Stimulated activated CD4-positive, alpha-beta T cell treated with anti-CD3 and anti-CD28 coated beads, Interleukin-1b, Interleukin-23, amount 100 ng/mL, for 1 hour (primary cell): ENCODE data around the gene USP49.

Experiments
- DNase-seq, 2 donors: peaks; one replicate each; pipeline ENCODE4 v3.0.0-alpha.2; 2020; ENCODE audit warnings: low read depth in 2 of 2

USP49 gene

DNA sequence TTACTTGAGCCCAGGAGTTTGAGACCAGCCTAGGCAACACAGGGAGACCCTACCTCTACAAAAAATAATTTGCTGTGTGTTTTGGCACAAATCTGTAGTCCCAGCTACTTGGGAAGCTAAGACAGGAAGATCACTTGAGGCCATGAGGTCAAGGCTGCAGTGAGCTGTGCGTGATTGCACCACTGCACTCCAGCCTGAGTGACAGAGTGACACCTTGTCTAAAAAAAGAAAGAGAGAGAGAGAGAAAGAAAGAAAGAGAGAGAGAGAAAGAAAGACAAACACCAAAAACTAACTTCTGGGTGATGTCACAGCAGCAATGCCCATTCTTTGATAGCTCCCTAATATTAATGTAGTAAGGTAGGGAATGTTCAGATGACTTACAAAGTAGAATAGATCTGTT, 20.4 kb downstream of the USP49 start:
- no peak for DNase-seq

DNA sequence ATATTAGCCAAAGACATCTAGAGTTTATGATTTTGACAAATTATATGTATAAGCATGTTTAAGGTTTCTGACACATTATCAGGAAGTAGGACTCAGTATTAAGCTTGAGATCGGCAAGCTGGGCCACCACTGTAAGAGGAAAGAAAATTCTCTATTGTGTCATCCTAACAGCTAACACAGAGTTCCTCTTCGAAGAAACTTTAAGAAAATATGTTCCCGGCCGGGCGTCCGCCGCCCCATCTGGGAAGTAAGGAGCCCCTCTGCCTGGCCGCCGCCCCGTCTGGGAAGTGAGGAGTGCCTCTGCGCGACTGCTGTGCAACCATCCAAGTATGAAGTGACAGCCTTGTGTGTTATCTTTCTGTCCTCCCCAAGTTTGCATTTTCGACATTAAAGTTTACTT, 23.0 kb downstream of the USP49 start:
- DNase-seq = no peak

DNA sequence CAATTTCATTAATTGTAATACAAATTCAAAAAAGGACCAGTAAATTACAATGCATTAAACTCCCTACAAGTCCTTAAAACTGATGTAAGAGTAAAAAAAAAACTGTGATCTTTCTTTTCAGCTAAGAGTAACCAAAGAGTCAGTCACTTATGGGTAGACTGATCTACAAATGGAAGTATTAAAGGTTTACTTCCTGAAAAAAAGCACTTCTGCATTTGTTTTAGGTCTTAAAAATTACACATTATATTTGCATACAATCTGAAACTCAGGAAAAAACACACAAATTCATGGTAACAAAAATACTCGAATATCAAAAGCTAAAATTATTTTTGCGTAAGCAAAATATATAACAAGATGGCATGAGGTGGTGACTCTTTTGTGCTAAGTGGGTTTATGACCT, 23.5 kb downstream of the USP49 start:
- DNase-seq = no peak

DNA sequence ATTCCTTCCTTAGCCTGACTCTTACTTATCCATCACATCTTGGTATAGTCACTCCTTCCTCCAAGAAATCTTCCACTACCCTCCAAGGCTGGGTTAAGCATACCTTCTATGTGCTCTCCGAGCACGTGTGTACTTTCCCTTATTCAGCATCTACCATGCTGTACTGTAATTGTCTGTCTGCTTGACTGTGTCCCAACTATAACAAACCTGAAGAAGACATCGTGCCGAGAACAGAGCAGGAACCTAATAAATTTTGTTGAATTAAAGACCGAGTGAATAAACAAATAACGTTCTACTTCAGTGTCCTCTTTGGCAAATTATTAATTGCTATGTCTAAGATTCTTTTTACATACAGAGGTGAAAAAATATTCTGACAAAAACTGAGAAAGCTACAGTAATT, 35.8 kb downstream of the USP49 start:
- DNase-seq = no peak

DNA sequence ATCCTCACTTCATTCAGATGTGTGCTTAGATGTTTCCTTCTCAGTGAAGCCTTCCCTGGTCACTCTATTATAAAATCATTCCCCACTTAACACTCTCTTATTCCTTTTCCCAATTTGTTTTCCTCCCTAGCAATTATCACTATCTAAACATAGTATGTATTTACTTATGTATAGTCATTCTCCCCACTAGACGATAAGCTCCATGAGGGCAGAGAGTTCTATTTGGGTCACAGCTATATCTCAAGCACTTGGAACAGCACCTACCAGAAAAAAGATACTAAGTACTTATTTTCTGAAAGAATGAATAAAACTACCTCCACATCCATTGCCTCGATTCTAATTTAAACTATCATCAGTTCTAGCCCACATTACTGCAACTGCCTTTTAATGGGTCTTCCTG, 36.5 kb downstream of the USP49 start:
- DNase-seq = no peak

- no peak for DNase-seq
Measured at GRCh38 chr6:41850861-41851260, 44.3 kb downstream of the USP49 start.

DNA sequence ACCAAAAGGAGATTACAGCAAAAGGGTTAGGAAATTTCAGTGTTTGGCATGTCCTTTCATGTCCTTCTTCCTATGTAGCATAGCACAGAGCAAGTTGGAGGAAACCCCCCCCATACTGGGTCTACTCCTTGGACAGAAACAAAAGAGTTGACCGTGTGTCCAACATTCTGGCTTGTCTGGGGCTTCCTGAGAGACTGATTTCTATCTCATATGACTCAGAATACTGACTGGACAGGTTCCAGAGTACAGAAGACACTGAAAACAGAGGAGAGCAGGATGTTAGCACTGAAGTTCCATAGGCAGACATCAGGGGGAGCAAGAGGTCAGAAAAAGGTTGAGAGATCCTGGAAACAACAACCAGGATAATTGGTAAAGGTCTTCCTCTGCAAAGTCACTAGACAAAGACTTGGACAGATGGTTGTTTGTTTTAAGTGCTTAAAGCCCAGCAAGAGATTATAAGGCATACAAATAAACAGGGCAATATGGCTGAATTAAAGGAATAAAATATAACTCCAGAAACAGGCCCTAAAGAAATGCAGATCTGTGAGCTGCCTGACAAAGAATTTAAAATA, 48.4 kb downstream of the USP49 start:
- peak in 1 of 2 donors; percentile 33 for DNase-seq

GRCh38 chr6:41843178-41843577, 52.0 kb downstream of the USP49 start:
- DNase-seq = no peak

- DNase-seq = no peak
Measured at GRCh38 chr6:41840326-41840725, 54.8 kb downstream of the USP49 start.

GRCh38 chr6:41836660-41837052, 58.5 kb downstream of the USP49 start:
- no peak for DNase-seq

- no peak for DNase-seq
Measured at GRCh38 chr6:41836022-41836659, 59.0 kb downstream of the USP49 start.

- no peak for DNase-seq
Measured at GRCh38 chr6:41832263-41832662, 62.9 kb downstream of the USP49 start.

- DNase-seq = no peak
Measured at GRCh38 chr6:41826343-41827022, 68.7 kb downstream of the USP49 start.

DNA sequence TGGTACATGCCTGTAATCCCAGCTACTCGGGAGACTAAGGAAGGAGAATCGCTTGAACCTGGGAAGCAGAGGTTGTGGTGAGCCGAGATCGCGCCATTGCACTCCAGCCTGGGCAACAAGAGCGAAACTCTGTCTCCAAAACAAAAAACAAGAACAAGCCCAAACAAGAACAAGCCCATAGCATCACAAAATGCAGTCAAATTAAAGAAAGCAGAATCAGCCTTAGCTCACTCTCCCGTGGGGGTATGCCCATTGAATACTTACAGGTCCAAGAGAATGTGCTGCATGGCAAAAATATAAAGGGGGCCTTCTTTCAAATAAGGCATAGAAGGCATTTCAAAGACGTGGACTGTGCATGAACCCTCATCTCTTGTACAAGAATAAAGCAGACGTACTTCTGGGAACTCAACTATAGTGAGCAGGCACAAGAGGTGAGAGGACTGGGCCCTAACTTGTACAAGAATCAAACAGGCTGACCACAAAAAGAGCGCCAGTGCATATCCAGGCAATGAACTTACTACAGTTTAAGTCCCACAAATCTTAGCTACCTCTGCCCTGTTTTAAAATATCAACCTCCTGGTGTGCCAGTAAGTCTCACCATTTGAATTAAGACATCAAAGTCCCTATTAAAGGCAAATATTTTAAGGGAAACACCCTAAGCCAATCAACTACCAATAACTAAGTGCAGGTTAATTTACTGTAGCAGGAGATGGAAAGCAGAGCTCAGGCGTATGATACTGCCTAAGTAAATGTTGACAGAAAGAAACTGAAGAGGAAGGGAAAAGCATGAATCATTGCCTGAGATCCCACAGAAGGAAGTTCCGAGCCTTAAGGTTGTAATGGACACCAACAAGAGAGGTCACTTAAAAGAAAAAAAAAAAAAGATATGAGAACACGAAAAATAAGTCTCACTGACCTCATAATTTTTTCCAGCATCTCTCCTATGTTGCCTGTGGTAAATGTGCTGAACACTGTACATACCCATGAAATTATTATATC, 70.3 kb downstream of the USP49 start:
- DNase-seq = no peak

DNA sequence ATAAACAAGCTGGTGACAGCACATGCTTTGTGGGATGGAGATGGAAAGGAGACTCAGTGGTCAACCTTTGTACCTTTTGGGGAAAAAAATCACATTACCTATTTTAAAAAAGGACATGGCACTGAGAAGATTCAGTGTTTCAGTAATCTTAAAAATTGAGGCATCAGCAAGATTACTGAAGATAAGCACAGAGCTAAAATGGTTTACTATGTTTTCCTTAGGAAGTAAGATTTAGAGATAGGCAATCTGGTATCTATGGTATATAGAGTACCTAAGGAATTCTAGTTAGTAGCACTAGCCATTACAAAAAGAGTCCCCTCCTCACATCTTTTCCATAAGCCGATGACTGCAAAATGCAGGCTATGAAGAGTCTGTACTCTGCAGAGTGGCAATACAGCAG, 72.0 kb downstream of the USP49 start:
- no peak for DNase-seq

DNA sequence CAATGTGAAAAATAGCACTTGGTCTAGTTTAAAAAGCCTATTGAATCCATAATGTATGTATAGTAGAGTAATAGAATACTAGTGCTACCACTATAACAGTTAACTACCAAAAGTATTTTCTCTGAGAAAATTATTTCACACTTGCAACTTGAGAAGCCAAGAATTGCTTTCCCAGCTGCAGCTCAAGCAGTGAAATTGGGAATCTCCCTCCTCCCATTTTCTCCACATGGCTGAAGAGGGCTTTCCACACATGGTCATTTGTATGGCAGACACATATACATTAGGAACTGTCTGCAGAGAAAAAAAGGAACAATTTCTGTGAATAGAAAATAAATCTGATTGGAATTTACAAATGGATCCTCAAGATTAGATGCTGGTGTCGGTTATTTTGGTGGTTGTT, 73.2 kb downstream of the USP49 start:
- DNase-seq = no peak

DNA sequence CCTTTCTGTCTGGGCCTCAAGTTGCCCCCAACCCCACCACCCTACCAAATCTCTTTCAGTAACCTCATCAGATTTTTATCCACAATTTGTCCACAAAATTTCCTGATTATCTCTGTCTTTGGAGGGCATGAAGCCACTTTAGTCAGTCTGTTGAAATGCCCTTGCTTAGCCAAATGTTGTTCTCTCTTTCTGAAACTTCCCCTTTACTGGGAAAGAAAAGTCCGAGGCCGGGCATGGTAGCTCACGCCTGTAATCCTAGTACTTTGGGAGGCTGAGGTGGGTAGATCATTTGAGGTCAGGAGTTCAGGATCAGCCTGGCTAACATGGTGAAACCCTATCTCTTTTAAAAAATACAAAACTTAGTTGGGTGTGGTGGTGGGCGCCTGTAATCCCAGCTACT, 73.9 kb downstream of the USP49 start:
- no peak for DNase-seq

DNA sequence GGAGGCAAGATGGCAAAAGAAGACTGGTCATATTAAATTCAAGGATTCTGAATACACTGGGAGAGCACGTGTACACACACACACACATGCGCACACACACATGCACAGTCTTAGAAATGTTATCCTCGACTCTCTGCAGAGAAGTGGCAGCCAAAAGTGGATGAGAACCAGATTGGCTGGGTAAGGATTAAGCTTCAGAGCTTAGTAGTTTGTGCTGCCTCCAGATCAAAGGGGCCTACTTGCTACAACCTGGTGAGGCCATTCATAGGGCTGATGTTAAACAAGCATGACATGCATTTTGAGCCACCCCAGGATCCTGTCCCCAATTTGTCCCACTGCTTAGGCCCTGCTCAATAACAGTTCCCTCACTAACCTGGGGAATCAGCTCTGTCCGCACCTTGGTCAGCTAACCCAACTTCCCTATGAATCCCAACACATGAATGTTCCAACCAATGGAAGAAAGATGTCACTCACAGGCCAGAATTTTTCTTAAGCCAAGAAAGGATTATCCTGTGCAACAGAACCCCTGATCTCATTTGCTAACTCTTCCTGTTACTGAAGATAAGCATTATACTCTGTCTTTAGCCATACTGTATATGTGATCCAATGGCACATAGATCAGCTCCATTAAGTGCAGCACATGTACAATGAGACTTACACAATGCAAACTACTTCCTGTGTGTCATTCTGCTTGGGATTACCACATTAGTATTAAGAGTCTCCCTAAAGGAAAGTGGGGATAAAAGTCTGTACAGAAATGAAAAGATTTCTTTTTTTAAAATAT, 76.7 kb downstream of the USP49 start:
- no peak for DNase-seq

GRCh38 chr6:41815587-41815986, 79.6 kb downstream of the USP49 start:
- DNase-seq = no peak

GRCh38 chr6:41814629-41815028, 80.5 kb downstream of the USP49 start:
- no peak for DNase-seq

- no peak for DNase-seq
Measured at GRCh38 chr6:41813956-41814355, 81.2 kb downstream of the USP49 start.
